A549 treated with AZD9567 at 1 μM for 4 hours (cell line): ENCODE measurements around the gene IRAK4. TPM values are rescaled to one million over a fixed set of nuclear protein-coding genes. Genes with fewer than 3 reads are reported as not detected.

ENCODE experiments used
- total RNA-seq: library from RNA; stranded (reverse); fragments of 200-300 nt; extraction: Qiagen RNA extraction; gene quantifications from 5 replicates; pipeline ENCODE4 v1.2.3, GENCODE V29; 2022; ENCODE audit not compliant: insufficient read depth

The IRAK4 gene
- 3.4 to 4.9 TPM (median 4.1 TPM) in 5 replicates for total RNA-seq

DNA sequence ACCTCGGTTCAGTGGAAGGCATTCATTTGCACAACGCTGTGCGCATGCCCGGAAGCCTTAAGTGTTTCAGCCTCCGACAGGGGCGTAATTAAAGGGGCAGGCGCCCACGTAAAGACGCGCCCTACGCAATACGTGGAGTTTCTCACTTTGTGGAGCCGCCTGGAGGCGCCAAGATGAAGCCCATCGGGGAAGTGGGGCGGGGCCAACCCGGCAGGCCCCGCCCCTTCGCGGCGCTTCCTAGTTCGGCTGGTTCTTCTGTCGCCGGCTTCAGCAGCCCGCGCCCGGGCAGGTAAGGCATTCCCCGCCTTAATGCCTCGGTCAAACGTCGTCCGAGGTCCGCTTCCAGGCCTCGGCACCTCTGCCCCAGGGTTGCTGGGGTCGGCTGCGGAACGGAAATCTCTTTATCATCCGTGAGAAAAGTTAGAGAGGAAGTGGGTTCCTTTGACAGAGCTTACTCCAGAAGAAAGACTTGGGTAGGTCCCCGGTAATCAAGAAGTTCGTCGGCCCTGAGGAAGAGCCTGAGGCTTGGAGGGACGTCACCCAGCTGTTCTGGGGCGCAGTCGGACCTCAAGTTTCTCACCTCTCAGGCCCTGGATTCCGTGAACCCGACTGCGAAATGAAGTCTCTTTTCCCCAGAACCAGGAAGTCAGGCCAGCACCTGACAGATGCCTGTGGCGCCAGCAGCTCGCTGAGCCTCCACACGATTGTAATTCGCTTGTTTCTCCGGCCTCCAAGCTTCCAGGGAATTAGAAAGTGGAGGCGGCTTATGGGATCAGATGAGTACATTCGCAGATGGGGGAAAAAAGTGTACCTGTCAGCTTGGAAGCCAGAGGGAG, at the start of gene IRAK4, which contains the start of gene PUS7L:
Gene IRAK4 (plus strand): TSS at position 224 of the 836 bp plus-strand sequence. CDS start 9,161 bp downstream, outside the sequence.
Gene PUS7L (minus strand): TSS at position 63 of the 836 bp plus-strand sequence. CDS start 3,545 bp downstream, outside the sequence.

DNA sequence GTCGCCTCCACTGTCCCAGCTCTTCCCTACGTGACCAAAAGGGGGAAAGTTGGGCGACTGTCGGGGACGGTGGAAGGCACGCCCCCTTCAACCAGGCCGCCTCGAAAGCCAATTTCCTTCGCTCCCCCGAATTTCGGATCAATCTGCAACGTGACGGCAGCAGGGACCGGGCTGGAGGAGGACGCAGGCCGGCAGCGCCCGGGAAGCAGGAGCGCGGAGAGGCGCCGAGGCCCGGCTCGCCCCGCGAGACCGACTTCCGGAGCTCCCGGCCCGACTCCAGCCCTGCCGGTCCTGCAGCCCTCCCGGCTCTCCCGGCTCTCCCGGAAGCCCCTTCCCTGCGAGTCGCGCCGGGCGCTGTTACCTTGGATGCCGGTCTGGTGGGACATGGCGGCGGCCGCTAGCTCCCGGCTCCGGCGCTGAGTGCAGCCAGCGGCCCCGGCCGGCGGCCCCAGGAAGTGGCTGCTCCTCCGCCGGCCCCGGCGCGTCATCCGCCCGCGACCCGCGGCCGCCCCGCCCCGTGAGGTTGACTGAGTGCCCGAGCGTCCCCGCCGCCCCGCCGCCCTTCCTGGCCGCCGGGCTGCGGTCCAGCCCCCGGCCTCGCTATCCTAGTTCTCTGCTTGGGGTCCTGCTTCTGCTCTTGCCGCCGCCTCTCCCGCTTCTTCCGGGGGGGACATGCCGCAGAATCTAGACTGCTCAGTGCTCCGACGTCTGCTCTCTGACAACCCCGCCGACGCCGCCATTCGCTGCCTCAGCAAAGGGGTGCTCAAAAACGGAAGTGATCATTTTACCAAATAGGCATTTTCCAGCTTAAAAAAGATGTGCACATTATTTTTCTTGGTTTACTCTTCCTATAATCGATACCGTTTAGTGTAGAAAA, 47.3 kb downstream of the IRAK4 start, which contains the start of gene TWF1:
Gene TWF1 (minus strand): TSS at position 458 of the 877 bp plus-strand sequence. CDS start 72 bp downstream, at position 386.

DNA sequence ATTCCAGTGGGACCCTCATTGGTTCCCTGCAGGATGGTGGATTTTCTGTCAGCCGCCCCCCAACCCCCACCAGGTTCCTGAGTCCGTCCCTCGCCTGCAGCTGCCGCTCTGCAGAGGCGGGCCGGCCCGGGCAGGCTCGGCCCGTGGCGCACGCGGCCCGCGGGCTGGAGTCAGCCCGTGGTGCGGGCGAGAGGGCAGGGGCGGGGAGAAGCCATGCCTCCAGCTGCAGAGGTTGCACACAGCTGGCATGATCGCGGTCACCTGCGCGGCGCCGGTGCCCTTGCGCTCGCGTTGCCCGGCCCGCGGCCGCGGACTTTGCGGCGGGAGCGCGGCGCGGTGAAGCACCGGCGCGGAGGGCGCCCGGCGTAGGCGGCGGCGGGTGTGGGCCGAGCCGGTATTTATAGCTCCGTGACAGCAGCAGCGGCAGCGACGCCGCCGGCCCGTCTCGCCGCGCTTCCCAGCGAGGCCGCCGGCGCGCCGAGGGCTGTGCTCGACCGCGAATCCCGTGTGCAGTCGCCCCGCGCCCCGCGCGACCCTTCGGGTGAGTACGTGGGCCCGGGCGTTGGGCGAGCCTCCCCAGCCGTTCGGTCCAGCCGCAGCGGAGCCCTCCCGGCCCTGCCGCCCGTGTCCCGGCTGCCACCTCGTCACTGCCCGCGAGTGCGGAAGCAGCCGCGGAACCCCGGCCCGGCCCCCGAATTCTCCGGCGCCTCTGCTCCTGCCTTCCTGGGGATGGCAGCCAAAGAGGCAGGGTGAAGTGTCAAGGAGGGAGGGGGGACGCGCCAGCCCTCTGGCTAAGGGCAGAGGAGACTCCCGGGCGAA, 77.1 kb downstream of the IRAK4 start, which contains the start of gene TMEM117:
Gene TMEM117 (plus strand): TSS at position 426 of the 819 bp plus-strand sequence.

Other genes with a start within 250 kb of the IRAK4 start
- not detected in 5 replicates for gene ADAMTS20, start 206.7 kb upstream of the IRAK4 start, total RNA-seq
- 3.4 to 7.2 TPM (median 4.2 TPM) in 5 replicates for gene PUS7L, start 161 bp upstream of the IRAK4 start, total RNA-seq
- 68.3 to 83.3 TPM (median 73.8 TPM) in 5 replicates for gene TWF1, start 47.4 kb downstream of the IRAK4 start, total RNA-seq
- 1.5 to 2.8 TPM (median 2.1 TPM) in 5 replicates for gene TMEM117, start 77.1 kb downstream of the IRAK4 start, total RNA-seq